ENCODE measurements around the gene FAM3A.

Gene FAM3A

GRCh38 chrX:154534526-154535322 is 18.7 kb upstream of the FAM3A start:
- DNase-seq, result peak; percentile 79

GRCh38 chrX:154532690-154533089 is 16.7 kb upstream of the FAM3A start:
- DNase-seq, result no peak

- DNase-seq, result no peak
These were observed 15.6 kb upstream of the FAM3A start for GRCh38 chrX:154531626-154532025.

GRCh38 chrX:154530286-154530685 is 14.3 kb upstream of the FAM3A start:
- DNase-seq, result no peak

GRCh38 chrX:154529206-154529612 is 13.2 kb upstream of the FAM3A start:
- DNase-seq, result no peak

- peak; percentile 52 for DNase-seq
These were observed 11.1 kb upstream of the FAM3A start for GRCh38 chrX:154526901-154527675.

GRCh38 chrX:154525606-154526490 is 9.8 kb upstream of the FAM3A start:
- DNase-seq, result no peak

GRCh38 chrX:154519389-154519788 is 3.4 kb upstream of the FAM3A start:
- no peak for DNase-seq

- DNase-seq, result no peak
These were observed 1.2 kb upstream of the FAM3A start for GRCh38 chrX:154517101-154517781.

- DNase-seq, result no peak
These were observed 646 bp upstream of the FAM3A start for GRCh38 chrX:154516656-154517100.

- DNase-seq, result peak; percentile 20
These were observed 704 bp downstream of the FAM3A start for GRCh38 chrX:154515090-154515965.

- DNase-seq, result no peak
These were observed 2.3 kb downstream of the FAM3A start for GRCh38 chrX:154513716-154514115.

- no peak for DNase-seq
These were observed 3.0 kb downstream of the FAM3A start for GRCh38 chrX:154512879-154513553.

- DNase-seq, result no peak
These were observed 4.3 kb downstream of the FAM3A start for GRCh38 chrX:154511761-154512160.

GRCh38 chrX:154509455-154509854 is 6.6 kb downstream of the FAM3A start:
- no peak for DNase-seq

- no peak for DNase-seq
These were observed 7.7 kb downstream of the FAM3A start for GRCh38 chrX:154508384-154508745.

GRCh38 chrX:154507673-154508383 is 8.2 kb downstream of the FAM3A start:
- no peak for DNase-seq

- DNase-seq, result no peak
These were observed 9.3 kb downstream of the FAM3A start for GRCh38 chrX:154506483-154507332.

GRCh38 chrX:154505734-154506133 is 10.3 kb downstream of the FAM3A start:
- no peak for DNase-seq

Data from stimulated activated naive CD4-positive, alpha-beta T cell treated with Interleukin-2 at 50 U/mL for 16 hours (primary cell).